Naive B cell (primary cell): ENCODE data around the gene ATPAF2. TPM values are rescaled to one million over a fixed set of nuclear protein-coding genes. Genes with fewer than 3 reads are reported as not detected.

ENCODE experiments used
- polyA plus RNA-seq, 6 donors: library from polyadenylated mRNA; unstranded; fragments of 300-500 nt; fragmentation: Illumina TruSeq; gene quantifications; one replicate each; pipeline ENCODE4 v1.2.3, GENCODE V29; 2021; ENCODE audit warnings: low read depth in 6 of 6

The ATPAF2 gene
- polyA plus RNA-seq, 6 donors from 2014 or later, result 24.0 to 42.7 (median 34.1) TPM

Other genes starting within 250 kb of the ATPAF2 start
- 10 to 100 TPM in 1 of 6 donors, 1 to 10 TPM in 5; 4.8 to 10.0 (median 5.4) TPM for gene SREBF1, start 202.2 kb downstream of the ATPAF2 start, polyA plus RNA-seq
- 1 to 10 TPM; 2.5 to 7.0 (median 3.0) TPM for gene TOM1L2, start 66.8 kb downstream of the ATPAF2 start, polyA plus RNA-seq
- 1 to 10 TPM in 2 of 6 donors, under 1 TPM in 2, not detected in 2; 0.19 to 1.4 (median 0.85) TPM for gene DRC3, start 66.3 kb downstream of the ATPAF2 start, polyA plus RNA-seq
- gene GID4, start 240 bp upstream of the ATPAF2 start, polyA plus RNA-seq, result 10 to 100 TPM in 2 of 6 donors, 1 to 10 TPM in 4; 6.7 to 11.8 (median 7.4) TPM
- gene DRG2, start 48.8 kb upstream of the ATPAF2 start, polyA plus RNA-seq, result 10 to 100 TPM; 36.1 to 70.4 (median 41.8) TPM
- gene MYO15A, start 69.6 kb upstream of the ATPAF2 start, polyA plus RNA-seq, result 1 to 10 TPM in 2 of 6 donors, under 1 TPM in 4; 0.43 to 2.0 (median 0.65) TPM
- gene ALKBH5, start 144.7 kb upstream of the ATPAF2 start, polyA plus RNA-seq, result 100 to 1,000 TPM; 124 to 169 (median 146) TPM
- 1 to 10 TPM in 2 of 6 donors, under 1 TPM in 3, not detected in 1; 0.38 to 1.4 (median 0.86) TPM for gene LLGL1, start 186.5 kb upstream of the ATPAF2 start, polyA plus RNA-seq
- gene FLII, start 219.6 kb upstream of the ATPAF2 start, polyA plus RNA-seq, result 100 to 1,000 TPM in 3 of 6 donors, 10 to 100 TPM in 3; 80.0 to 169 (median 98.4) TPM
- gene MIEF2, start 221.5 kb upstream of the ATPAF2 start, polyA plus RNA-seq, result 10 to 100 TPM in 3 of 6 donors, 1 to 10 TPM in 3; 3.2 to 13.8 (median 9.9) TPM